ENCODE measurements around the gene NT5DC1. TPM values are rescaled to one million over a fixed set of nuclear protein-coding genes. Genes with fewer than 3 reads are reported as not detected.

The NT5DC1 gene
- total RNA-seq, 1 experiment from 2014 or later: 63.7 TPM

- H3K4me3 ChIP-seq (replicated peaks in 1 of 2; ENCODE audit: low read depth in 1 of 2, low read length in 2 of 2): no peak overlapping the region
- no peak for ATAC-seq
- H3K4me1 ChIP-seq (ENCODE audit: control insufficient read depth in 1 of 2, insufficient read depth in 2 of 2, low read length in 2 of 2): no peaks in the 10 kb centered on the region
- no peaks in the 10 kb centered on the region for H3K27me3 ChIP-seq (ENCODE audit: insufficient read depth, low read length)
- H3K36me3 ChIP-seq (ENCODE audit: control insufficient read depth in 1 of 2, insufficient read depth in 2 of 2, low read length in 2 of 2): no peaks in the 10 kb centered on the region
- RAD21 ChIA-PET (ENCODE audit: low non-redundant PET in 1 of 2, low total read pairs in 2 of 2, uncharacterized antibody in 2 of 2, unreplicated experiment in 2 of 2): no interaction called here
- H3K9ac ChIP-seq (ENCODE audit: low read length): no peak overlapping the region
- no peak overlapping the region for H3K4me2 ChIP-seq (ENCODE audit: low read length)
- H3K9me3 ChIP-seq (ENCODE audit: control insufficient read depth in 1 of 2, insufficient read depth in 1 of 2, low read depth in 1 of 2, low read length in 2 of 2): no peaks in the 10 kb centered on the region
- H2AFZ ChIP-seq (ENCODE audit: low read depth, low read length, poor library complexity, severe bottlenecking): no peak overlapping the region
- CTCF ChIA-PET: no interaction called here
- no peak for TF ChIP-seq POLR2AphosphoS5 (IDR thresholded peaks at IDR 0.05; ENCODE audit: low read depth, low read length)
- no peaks in the 10 kb centered on the region for H4K20me1 ChIP-seq (ENCODE audit: insufficient read depth)
- no peaks in the 10 kb centered on the region for H3K9me2 ChIP-seq (ENCODE audit: insufficient read depth)
- intact Hi-C loops (cut with micrococcal nuclease): no loop called here
- BruUV-seq (replicated peaks): no TSS peak
- no peak for DNase-seq (ENCODE audit: low read depth, low spot score)
- POLR2A ChIA-PET: no interaction called here
- H3K27ac ChIP-seq (ENCODE audit: low read depth, low read length): no peak overlapping the region
- no peaks in the 10 kb centered on the region for H3K79me2 ChIP-seq (ENCODE audit: insufficient read depth, low read length)
These were observed 10.4 kb upstream of the NT5DC1 start for GRCh38 chr6:116090251-116090650.

- no TSS peak for BruUV-seq (replicated peaks)
- TF ChIP-seq YY1 (IDR thresholded peaks at IDR 0.05; ENCODE audit: extremely low read depth, insufficient replicate concordance, low read depth, low read length): no peak
- TF ChIP-seq REST (IDR thresholded peaks at IDR 0.05; ENCODE audit: low read depth): no peak
- TF ChIP-seq ZFX (IDR thresholded peaks at IDR 0.05): no peak
- no peak for TF ChIP-seq ATF3 (IDR thresholded peaks at IDR 0.05)
- no peak for TF ChIP-seq ZNF274 (IDR thresholded peaks at IDR 0.05; ENCODE audit: low read depth, low read length)
- TF ChIP-seq SIN3A (IDR thresholded peaks at IDR 0.05; ENCODE audit: low read depth): no peak
- TF ChIP-seq POLR2AphosphoS5 (IDR thresholded peaks at IDR 0.05; ENCODE audit: low read depth, low read length): no peak
- TF ChIP-seq FOSL1 (IDR thresholded peaks at IDR 0.05; ENCODE audit: low read depth): no peak
- TF ChIP-seq CBX3 (IDR thresholded peaks at IDR 0.05; ENCODE audit: low read depth): no peak
- no peak for TF ChIP-seq JUND (IDR thresholded peaks at IDR 0.05)
- TF ChIP-seq ELF1 (IDR thresholded peaks at IDR 0.05; ENCODE audit: borderline replicate concordance, low read depth): no peak
- TF ChIP-seq EGR1 (IDR thresholded peaks at IDR 0.05; ENCODE audit: low read depth): no peak
- no peak for TF ChIP-seq TCF7L2 (IDR thresholded peaks at IDR 0.05; ENCODE audit: borderline replicate concordance, extremely low read depth, insufficient read depth, insufficient read length)
- peaks cover 5 to 10% of the 10 kb centered on the region in 2 experiments; a peak in 2 of 4 replicates for H3K9me3 ChIP-seq (ENCODE audit: control insufficient read depth in 1 of 2, insufficient read depth in 1 of 2, low read depth in 1 of 2, low read length in 2 of 2)
- H3K4me3 ChIP-seq (replicated peaks in 1 of 2; ENCODE audit: low read depth in 1 of 2, low read length in 2 of 2): no peak overlapping the region
- H3K79me2 ChIP-seq (ENCODE audit: insufficient read depth, low read length): no peaks in the 10 kb centered on the region
- ATAC-seq: no peak
- H4K20me1 ChIP-seq (ENCODE audit: insufficient read depth): no peaks in the 10 kb centered on the region
- H3K4me2 ChIP-seq (ENCODE audit: low read length): no peak overlapping the region
- H3K27me3 ChIP-seq (ENCODE audit: insufficient read depth, low read length): no peaks in the 10 kb centered on the region
- POLR2A ChIA-PET: no interaction called here
- intact Hi-C loops (cut with micrococcal nuclease): no loop called here
- no peaks in the 10 kb centered on the region for H3K36me3 ChIP-seq (ENCODE audit: control insufficient read depth in 1 of 2, insufficient read depth in 2 of 2, low read length in 2 of 2)
- H3K9ac ChIP-seq (ENCODE audit: low read length): no peak overlapping the region
- no peak overlapping the region for H3K27ac ChIP-seq (ENCODE audit: low read depth, low read length)
- no peak for DNase-seq (ENCODE audit: low read depth, low spot score)
- RAD21 ChIA-PET (ENCODE audit: low non-redundant PET in 1 of 2, low total read pairs in 2 of 2, uncharacterized antibody in 2 of 2, unreplicated experiment in 2 of 2): no interaction called here
- H2AFZ ChIP-seq (ENCODE audit: low read depth, low read length, poor library complexity, severe bottlenecking): no peak overlapping the region
- CTCF ChIA-PET: no interaction called here
- no peaks in the 10 kb centered on the region for H3K4me1 ChIP-seq (ENCODE audit: control insufficient read depth in 1 of 2, insufficient read depth in 2 of 2, low read length in 2 of 2)
- H3K9me2 ChIP-seq (ENCODE audit: insufficient read depth): no peaks in the 10 kb centered on the region
These were observed 6.6 kb upstream of the NT5DC1 start for GRCh38 chr6:116094041-116094440.
